ENCODE data around the gene CRY1. TPM values are rescaled to one million over a fixed set of nuclear protein-coding genes. Genes with fewer than 3 reads are reported as not detected.

Gene CRY1
- total and polyA plus RNA-seq, 9 of the 15 experiments (the other 6 are each of a cell fraction or from before 2014, with no cell fraction given) = 8.7 to 33.3 (median 25.2) TPM

GRCh38 chr12:106955377-106956047 lies 137.8 kb downstream of the CRY1 start, which contains the start of gene TMEM263 (continued):
- TF ChIP-seq MNT (conservative IDR thresholded peaks at IDR 0.05) = no peak; a peak in 2 of 4 replicates
- TF ChIP-seq PHF21A (IDR thresholded peaks at IDR 0.05; ENCODE audit: borderline replicate concordance, low read depth) = no peak
- 0 out of 2 replicates have a peak, but pooled peaks have one; percentile 48 for TF ChIP-seq HMGXB4 (CRISPR knock-in tag; IDR thresholded peaks at IDR 0.05)
- TF ChIP-seq BCOR (IDR thresholded peaks at IDR 0.05) = no peak
- TF ChIP-seq SMAD4 (CRISPR knock-in tag; conservative IDR thresholded peaks at IDR 0.05) = peak; percentile 64; the same call in 1 of the 2 replicates
- TF ChIP-seq CBFA2T3 (IDR thresholded peaks at IDR 0.05) = no peak
- no peak for TF ChIP-seq ZNF696 (CRISPR knock-in tag; conservative IDR thresholded peaks at IDR 0.05)
- no peak for TF ChIP-seq ZBTB34 (CRISPR knock-in tag; IDR thresholded peaks at IDR 0.05)
- no peak for TF ChIP-seq TBL1XR1 (IDR thresholded peaks at IDR 0.05; ENCODE audit: low read length in 2 of 2)
- TF ChIP-seq MBD2 (IDR thresholded peaks at IDR 0.05; ENCODE audit: borderline replicate concordance, low read depth) = no peak
- no peak for TF ChIP-seq E2F4 (CRISPR knock-in tag; IDR thresholded peaks at IDR 0.05; ENCODE audit: low read depth)
- no peak; the same call in 1 of the 2 replicates for TF ChIP-seq PKNOX1 (IDR thresholded peaks at IDR 0.05)
- no peak for TF ChIP-seq ZNF445 (CRISPR knock-in tag; IDR thresholded peaks at IDR 0.05; ENCODE audit: low read depth)
- no peak for TF ChIP-seq RHOXF2B (CRISPR knock-in tag; conservative IDR thresholded peaks at IDR 0.05)
- no peak for TF ChIP-seq HMBOX1 (IDR thresholded peaks at IDR 0.05)
- TF ChIP-seq HCFC1 (IDR thresholded peaks at IDR 0.05; ENCODE audit: low read depth, low read length) = peak; percentile 7; the same call in 1 of the 2 replicates
- TF ChIP-seq BMI1 (IDR thresholded peaks at IDR 0.05; ENCODE audit: low read length) = no peak
- peak; percentile 92 to 95; a peak in 3 of 4 replicates for TF ChIP-seq NONO (IDR thresholded peaks at IDR 0.05; ENCODE audit: low read depth in 2 of 2, low read length in 1 of 2)
- TF ChIP-seq TEAD1 (CRISPR knock-in tag; IDR thresholded peaks at IDR 0.05) = no peak; a peak in 1 of 4 replicates
- TF ChIP-seq CGGBP1 (CRISPR knock-in tag; IDR thresholded peaks at IDR 0.05) = no peak

All from K562 (cell line).